Stimulated activated CD8-positive, alpha-beta memory T cell treated with anti-CD3 and anti-CD28 coated beads, Interleukin-4, amount 100 ng/mL, for 48 hours (primary cell): ENCODE data around the gene TH.

Experiments used
- DNase-seq: peaks from one replicate; pipeline ENCODE4 v3.0.0-alpha.2; 2020

TH gene

GRCh38 chr11:2139621-2140337 lies 31.8 kb downstream of the TH start:
- DNase-seq, result no peak

DNA sequence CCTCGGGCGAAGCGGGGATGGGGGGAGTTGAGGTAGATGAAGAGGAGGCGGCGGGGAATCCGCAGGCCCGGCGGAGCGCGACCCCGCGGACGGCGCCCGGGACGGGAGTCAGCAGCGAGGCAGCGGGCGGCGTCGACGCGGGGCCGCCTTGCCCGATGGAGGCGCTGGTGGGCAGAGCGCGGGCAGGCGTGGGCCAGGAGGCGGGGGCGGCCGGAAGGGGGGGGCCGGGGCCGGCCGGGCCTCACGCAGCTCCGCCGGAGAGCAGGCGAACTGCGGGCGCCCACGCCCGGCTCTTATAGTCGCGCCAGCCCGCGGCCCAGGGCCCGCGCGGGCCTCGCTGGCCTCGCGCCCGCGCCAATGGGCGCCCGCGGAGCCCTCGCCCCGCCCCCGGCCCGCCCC lies 32.5 kb downstream of the TH start, which contains the start of gene IGF2:
Gene IGF2, minus strand, starts transcription at position 267 of the 399 bp plus-strand sequence. CDS start 3,866 bp downstream, outside the sequence.
- no peak for DNase-seq

- DNase-seq, result no peak
Measured at GRCh38 chr11:2138431-2139122, 33.0 kb downstream of the TH start.

DNA sequence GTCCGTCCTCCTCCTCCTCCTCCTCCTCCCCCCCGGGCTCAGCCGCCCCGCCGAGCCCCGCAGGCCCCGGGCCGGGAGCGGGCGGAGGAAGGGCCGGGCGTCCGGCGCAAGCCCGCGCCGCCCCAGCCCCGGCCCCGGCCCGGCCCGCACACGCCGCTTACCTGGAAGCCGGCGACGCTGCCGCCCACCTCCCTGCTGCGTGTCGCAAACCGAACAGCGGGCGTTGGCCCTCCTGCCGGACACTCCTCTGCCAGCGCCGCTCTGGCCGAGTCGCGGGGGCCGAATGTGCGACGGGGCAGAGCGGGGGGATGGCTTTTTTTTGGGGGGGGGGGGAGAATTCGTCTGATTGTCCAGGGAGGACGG lies 33.6 kb downstream of the TH start:
- no peak for DNase-seq

DNA sequence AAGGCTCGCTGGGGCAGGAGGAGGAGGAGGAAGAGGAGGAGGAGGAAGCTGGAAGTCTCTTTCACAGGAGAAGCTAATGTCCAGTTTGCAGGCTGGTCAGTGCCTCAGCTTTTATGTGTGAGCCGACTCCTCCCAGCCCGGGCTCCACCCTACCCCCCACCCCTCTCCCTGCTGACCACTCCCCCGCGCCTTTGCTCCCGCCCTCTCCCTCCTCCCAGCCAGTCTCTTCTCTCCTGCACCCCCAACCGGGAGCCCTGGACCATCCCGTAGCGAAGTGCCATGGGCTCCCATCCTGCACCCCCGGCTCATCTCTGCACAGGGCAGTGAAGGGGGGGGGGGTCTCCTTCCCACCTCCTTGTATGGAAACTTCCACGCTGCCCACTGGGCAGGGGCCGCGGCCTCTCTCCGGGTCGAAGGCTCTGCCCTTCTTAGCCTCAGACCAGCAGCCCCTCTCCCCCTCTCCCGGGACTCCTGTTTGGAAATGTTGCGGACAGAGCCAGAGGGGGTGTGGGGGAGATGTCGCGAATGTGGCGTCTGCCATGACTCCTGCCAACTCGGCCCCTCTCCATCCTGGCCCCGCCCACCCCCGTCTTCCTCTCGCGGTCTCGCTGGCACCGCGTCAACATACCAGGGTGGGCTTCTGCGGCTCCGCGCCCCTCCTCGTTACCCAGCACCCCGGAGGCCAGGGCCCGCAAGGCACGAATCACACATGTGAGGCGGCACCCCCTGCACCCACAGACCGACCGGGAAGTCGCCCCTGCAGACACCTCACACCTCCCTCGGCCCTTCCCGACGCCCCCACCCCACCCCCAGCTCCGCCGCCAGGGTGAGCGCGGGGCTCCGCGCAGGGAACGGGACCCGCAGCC lies 34.2 kb downstream of the TH start:
- no peak for DNase-seq

- no peak for DNase-seq
Measured at GRCh38 chr11:2136952-2137201, 34.7 kb downstream of the TH start.

DNA sequence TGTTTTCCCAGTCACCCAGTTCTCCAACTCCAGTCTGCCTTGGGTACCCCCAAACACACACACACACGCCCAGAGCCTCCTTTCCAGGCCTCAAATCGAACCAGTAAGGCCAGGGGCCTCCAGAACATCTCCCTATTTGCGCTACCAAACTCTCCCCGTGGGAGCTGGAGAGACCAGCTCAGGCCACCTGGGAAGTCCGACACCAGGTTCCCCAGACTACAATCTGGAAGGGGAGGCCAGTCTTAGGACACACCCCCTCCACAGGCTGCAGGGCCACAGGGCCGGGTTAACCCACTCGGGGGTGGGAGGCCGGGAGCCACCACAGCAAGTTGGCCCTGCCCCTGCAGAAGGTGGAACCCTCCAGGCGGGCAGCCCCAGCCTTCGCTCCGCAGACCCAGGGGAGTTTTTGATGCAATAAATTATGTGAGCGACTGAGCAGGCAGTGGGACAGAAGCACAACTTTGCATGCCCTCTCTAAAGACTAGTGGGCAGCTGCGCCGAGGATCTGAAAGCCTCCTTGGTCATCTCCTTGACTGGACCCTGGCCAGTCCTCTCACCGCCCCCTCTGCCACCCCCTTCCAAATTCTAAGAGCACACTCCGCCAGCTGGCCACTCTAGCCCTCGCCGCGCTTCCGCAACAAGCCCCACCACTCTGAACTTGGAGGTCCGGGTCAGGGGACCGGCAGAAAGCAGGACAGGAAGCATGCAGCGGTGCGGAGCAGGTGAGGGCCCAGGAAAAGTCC lies 35.2 kb downstream of the TH start:
- no peak for DNase-seq

- DNase-seq, result no peak
Measured at GRCh38 chr11:2135648-2136201, 35.9 kb downstream of the TH start.

DNA sequence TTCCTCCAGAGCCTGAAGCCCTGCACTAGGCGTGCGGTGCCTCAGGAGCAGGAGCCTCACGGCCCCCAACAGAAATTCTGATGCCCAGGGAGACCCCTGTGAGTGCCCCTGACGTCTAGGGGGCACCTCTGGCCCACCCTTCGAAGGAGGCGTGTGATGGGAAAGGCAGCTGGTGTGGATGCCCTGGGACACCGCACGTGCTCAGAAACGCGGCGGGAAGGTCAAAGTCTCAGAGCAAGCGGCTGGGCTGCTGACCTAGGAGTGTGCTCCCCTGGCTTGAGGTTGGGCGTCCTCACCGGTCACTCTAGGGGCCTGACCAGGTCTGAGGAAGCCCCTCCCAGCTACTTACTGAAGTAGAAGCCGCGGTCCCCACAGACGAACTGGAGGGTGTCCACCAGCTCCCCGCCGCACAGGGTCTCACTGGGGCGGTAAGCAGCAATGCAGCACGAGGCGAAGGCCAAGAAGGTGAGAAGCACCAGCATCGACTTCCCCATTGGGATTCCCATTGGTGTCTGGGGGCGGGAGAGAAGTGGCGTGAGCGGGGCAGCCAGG lies 36.5 kb downstream of the TH start:
- no peak for DNase-seq

GRCh38 chr11:2134022-2135010 lies 37.3 kb downstream of the TH start:
- no peak for DNase-seq

GRCh38 chr11:2133241-2134021 lies 38.2 kb downstream of the TH start:
- DNase-seq, result no peak

DNA sequence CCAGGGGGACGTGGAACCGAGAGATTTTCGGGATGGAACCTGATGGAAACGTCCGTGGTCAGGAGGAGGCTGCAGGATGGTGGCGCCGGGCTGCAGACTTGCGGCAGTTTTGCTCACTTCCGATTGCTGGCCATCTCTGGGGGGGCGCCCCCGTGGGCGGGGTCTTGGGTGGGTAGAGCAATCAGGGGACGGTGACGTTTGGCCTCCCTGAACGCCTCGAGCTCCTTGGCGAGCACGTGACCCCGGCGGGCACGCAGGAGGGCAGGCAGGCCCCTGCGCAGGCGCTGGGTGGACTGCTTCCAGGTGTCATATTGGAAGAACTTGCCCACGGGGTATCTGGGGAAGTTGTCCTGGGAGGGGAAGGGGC lies 38.8 kb downstream of the TH start:
- no peak for DNase-seq

DNA sequence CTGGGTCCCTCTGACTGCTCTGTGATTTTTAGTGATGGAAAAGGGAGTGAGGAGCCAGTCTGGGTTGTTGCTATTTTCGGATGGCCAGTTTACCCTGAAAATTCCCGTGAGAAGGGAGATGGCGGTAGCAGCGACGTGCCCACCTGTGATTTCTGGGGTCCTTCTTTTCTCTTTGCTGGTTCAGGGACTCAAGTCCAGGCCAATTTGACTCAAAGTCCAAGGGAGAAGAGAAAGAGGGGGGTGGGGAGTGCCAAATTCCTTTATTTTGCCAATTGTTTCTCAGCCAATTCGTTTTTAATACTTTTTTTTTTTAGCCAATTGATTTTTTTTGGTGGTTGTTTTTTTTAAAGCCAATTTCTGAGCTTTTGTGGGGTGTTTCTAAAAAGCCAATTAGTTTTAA lies 39.4 kb downstream of the TH start:
- DNase-seq, result no peak

- DNase-seq, result no peak
Measured at GRCh38 chr11:2131371-2132236, 40.0 kb downstream of the TH start.

GRCh38 chr11:2130881-2131352 lies 40.7 kb downstream of the TH start:
- DNase-seq, result no peak

GRCh38 chr11:2129699-2130366 lies 41.8 kb downstream of the TH start:
- DNase-seq, result no peak

GRCh38 chr11:2129308-2129698 lies 42.3 kb downstream of the TH start:
- DNase-seq, result no peak

- no peak for DNase-seq
Measured at GRCh38 chr11:2128511-2129307, 42.9 kb downstream of the TH start.
